K562 (cell line): Measurements from ENCODE around the gene IMPA2. TPM values are rescaled to one million over a fixed set of nuclear protein-coding genes. Genes with fewer than 3 reads are reported as not detected.

Experiments
- ARID1B ChIP-seq: fragments of 450-650 bp; IDR thresholded peaks from 2 replicates; pipeline ENCODE4 v1.6.1; 2016; ENCODE audit warnings: antibody characterized with exemption, mild to moderate bottlenecking, inconsistent platforms
- CBFA2T3 ChIP-seq: fragments of 450-650 bp; IDR thresholded peaks from 2 replicates; pipeline ENCODE4 v1.6.1; 2017
- COPS2 ChIP-seq: fragments of 450-650 bp; conservative IDR thresholded peaks from 2 replicates; pipeline ENCODE4 v1.6.1; 2016; ENCODE audit warnings: mild to moderate bottlenecking, moderate library complexity
- HMG20A ChIP-seq: fragments of 450-650 bp; formaldehyde crosslinking; conservative IDR thresholded peaks from 2 replicates; pipeline ENCODE4 v1.4.0; 2020; ENCODE audit warnings: mild to moderate bottlenecking, mixed read lengths
- KDM2B ChIP-seq: fragments of 250-450 bp; sonication (Bioruptor Pico); IDR thresholded peaks from 2 replicates; pipeline ENCODE4 v1.8.0; 2021; ENCODE audit warnings: mild to moderate bottlenecking, moderate library complexity
- MAZ ChIP-seq, 2 experiments: fragments of 450-650 bp in 1 of 2; sonication (generic) in 1 of 2; formaldehyde crosslinking; IDR thresholded peaks in 1 of 2; conservative IDR thresholded peaks in 1 of 2; 2 replicates each; pipeline versions ENCODE4 v1.4.0 to v1.5.0; 2020; ENCODE audit warnings: mild to moderate bottlenecking in 1 of 2, missing genetic modification reagents in 1 of 2
- RB1 ChIP-seq: fragments of 450-650 bp; IDR thresholded peaks from 2 replicates; pipeline ENCODE4 v1.6.1; 2017; ENCODE audit warnings: low read depth, mild to moderate bottlenecking
- SAP30 ChIP-seq: fragments of 200-600 bp; sonication (generic); IDR thresholded peaks from 2 replicates; pipeline ENCODE4 v1.6.1; 2012; ENCODE audit warnings: borderline replicate concordance, low read depth, mild to moderate bottlenecking, moderate library complexity, low read length, control low read depth, inconsistent platforms; ENCODE audit not compliant: insufficient read depth, poor library complexity, severe bottlenecking
- SIRT6 ChIP-seq: IDR thresholded peaks from one replicate; pipeline ENCODE4 v1.6.1; 2012; ENCODE audit warnings: low read depth, mild to moderate bottlenecking, control low read depth, inconsistent platforms, low read length, moderate library complexity
- SNRNP70 ChIP-seq: fragments of 200-400 bp; formaldehyde crosslinking; optimal IDR thresholded peaks from 2 replicates; pipeline ENCODE3; 2017; ENCODE audit warnings: low read depth, low read length
- SREBF1 ChIP-seq: fragments of 150-350 bp; IDR thresholded peaks from 2 replicates; pipeline ENCODE4 v1.6.1; 2014; ENCODE audit warnings: antibody characterized with exemption, low read depth, low read length, borderline replicate concordance
- TCF3 ChIP-seq: sonication (generic); formaldehyde crosslinking; IDR thresholded peaks from 2 replicates; pipeline ENCODE4 v1.4.0; 2020; ENCODE audit warnings: mild to moderate bottlenecking, missing genetic modification reagents
- TOE1 ChIP-seq, 2 experiments: fragments of 450-650 bp in 1 of 2; sonication (generic) in 1 of 2; formaldehyde crosslinking in 1 of 2; IDR thresholded peaks; 2 replicates each; pipeline versions ENCODE4 v1.7.1 to v1.8.0; 2016 to 2022; ENCODE audit warnings: borderline replicate concordance in 2 of 2, mild to moderate bottlenecking in 2 of 2, antibody characterized with exemption in 1 of 2, inconsistent platforms in 1 of 2, low read depth in 1 of 2, missing genetic modification reagents in 1 of 2, moderate library complexity in 1 of 2
- YY1 ChIP-seq, 3 experiments: IDR thresholded peaks; 2 replicates each; pipeline ENCODE4 v1.6.1; 2011; ENCODE audit warnings: low read length in 2 of 3, mild to moderate bottlenecking in 2 of 3, moderate library complexity in 2 of 3, borderline replicate concordance in 1 of 3, control low read depth in 1 of 3, low read depth in 1 of 3; ENCODE audit not compliant: insufficient read depth in 3 of 3, insufficient replicate concordance in 2 of 3, control insufficient read depth in 1 of 3, insufficient read length in 1 of 3; ENCODE audit errors: extremely low read depth in 1 of 3
- polyA plus RNA-seq, 8 experiments: library from polyadenylated mRNA; depleted of rRNA in 4 of 8; stranded (reverse) in 5 of 8; unstranded in 3 of 8; fragments of >200 nt; fragmentation: Nextera tagmentation in 2 of 8; fragmentation: Illumina TruSeq in 1 of 8; extraction: Ambion mirVana in 2 of 8; extraction: Trizol in 1 of 8; gene quantifications; 2 replicates each; pipeline versions ENCODE4 v1.2.1 to v1.2.3, GENCODE V29; 2011 to 2014; ENCODE audit warnings: inconsistent platforms in 1 of 8, missing spikeins in 1 of 8
- total RNA-seq, 7 experiments: library from RNA; depleted of rRNA in 6 of 7; stranded (reverse); fragments of >200 nt in 6 of 7; fragmentation: Illumina TruSeq in 2 of 7; extraction: Trizol in 2 of 7; gene quantifications; 2 replicates each; pipeline versions ENCODE4 v1.2.1 to v1.2.3, GENCODE V29; 2011 to 2021; ENCODE audit warnings: low replicate concordance in 1 of 7
- TF ChIP-seq, protein P1 (sequence below): fragments of 250-450 bp; sonication (Bioruptor Pico); IDR thresholded peaks from 2 replicates; pipeline ENCODE4 v1.4.0; 2020; ENCODE audit warnings: mild to moderate bottlenecking
- TF ChIP-seq, protein P2 (sequence below): sonication (generic); formaldehyde crosslinking; IDR thresholded peaks from 2 replicates; pipeline ENCODE4 v1.8.1; 2022; ENCODE audit warnings: missing genetic modification reagents
- TF ChIP-seq, protein P3 (sequence below): sonication (generic); formaldehyde crosslinking; IDR thresholded peaks from 2 replicates; pipeline ENCODE4 v1.4.0; 2020; ENCODE audit warnings: mild to moderate bottlenecking, missing genetic modification reagents
- TF ChIP-seq, protein P4 (sequence below), 3 experiments: fragments of 200-800 bp in 1 of 3; sonication (Bioruptor generic) in 1 of 3; sonication (generic) in 1 of 3; formaldehyde crosslinking in 1 of 3; IDR thresholded peaks; 2 replicates each; pipeline versions ENCODE4 v1.6.1 to v1.8.0; 2016 to 2022; ENCODE audit warnings: mild to moderate bottlenecking in 2 of 3, missing compliant biosample characterization in 2 of 3, missing genetic modification characterization in 2 of 3, missing genetic modification reagents in 1 of 3

Gene IMPA2
- total and polyA plus RNA-seq, 9 of the 15 experiments (the other 6 are each of a cell fraction or from before 2014, with no cell fraction given) = 0.62 to 11.3 (median 5.7) TPM

DNA sequence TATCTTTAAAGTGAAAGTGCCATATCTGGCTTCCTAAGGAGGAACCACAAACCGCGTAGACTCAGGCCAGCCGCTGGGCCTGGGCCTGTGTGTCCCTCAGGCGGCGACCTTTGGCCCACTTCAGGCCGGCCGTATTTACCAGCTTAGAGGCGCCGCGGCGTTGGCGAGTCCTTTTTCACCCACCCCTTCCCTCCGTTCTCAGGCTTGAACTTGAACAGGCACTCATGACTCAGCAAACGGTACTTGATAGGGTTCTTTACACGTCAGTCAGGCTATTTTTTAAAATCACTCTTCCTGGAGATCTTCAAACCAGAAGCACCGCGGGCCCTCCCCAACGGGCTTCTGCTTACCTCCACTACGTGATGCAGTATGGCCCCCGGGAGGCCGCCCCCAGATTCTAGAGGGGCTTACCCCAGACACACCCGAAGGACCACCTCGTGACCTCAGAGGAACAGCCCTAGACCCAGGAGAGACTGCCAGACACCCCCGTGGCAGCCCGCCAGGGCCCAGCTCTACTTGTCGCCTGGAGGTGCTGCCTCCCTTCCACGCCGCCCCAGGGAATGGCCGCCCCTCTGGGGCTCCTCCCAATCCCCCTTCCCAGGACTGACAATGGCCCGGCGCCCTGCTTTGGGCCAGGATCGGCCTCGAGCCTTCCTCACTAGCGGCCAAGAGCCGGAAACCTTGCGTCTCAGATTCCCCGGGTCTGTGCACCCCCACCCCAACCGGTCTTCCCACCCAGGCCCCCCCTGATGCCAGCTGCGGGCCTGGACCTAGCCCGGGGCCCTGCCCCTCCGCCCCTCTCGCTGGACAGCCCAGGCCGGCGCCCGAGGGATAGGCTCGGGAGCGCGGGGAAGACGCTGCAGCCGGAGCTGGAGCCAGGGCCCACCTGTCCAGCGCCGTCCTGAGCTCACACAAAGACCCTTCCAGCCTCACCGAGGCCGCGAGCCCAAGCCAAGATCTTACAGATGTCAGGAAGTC lies 33.8 kb upstream of the IMPA2 start (continued):
- TF ChIP-seq TOE1 (IDR thresholded peaks at IDR 0.05; ENCODE audit: borderline replicate concordance) (peak; percentile 89), TOE1 (CRISPR knock-in tag; IDR thresholded peaks at IDR 0.05; ENCODE audit: borderline replicate concordance, low read depth) (no peak), TCF3 (CRISPR knock-in tag) (peak; percentile 74), SREBF1 (no peak), RB1 (peak; percentile 78), SNRNP70 (no peak), ARID1B (peak; percentile 79), CBFA2T3 (peak; percentile 85), HMG20A (CRISPR knock-in tag) (no peak), COPS2 (no peak), YY1 (IDR thresholded peaks at IDR 0.05; ENCODE audit: borderline replicate concordance in 1 of 3, control insufficient read depth in 1 of 3, extremely low read depth in 1 of 3, insufficient read depth in 3 of 3, insufficient read length in 1 of 3, insufficient replicate concordance in 2 of 3, low read depth in 1 of 3, low read length in 2 of 3) (peak; percentile 29 to 92 (median 64)), SIRT6 (no peak), MAZ (CRISPR knock-in tag; conservative IDR thresholded peaks at IDR 0.05 in 1 of 2, IDR thresholded peaks at IDR 0.05 in 1 of 2) (peak; percentile 51 to 91; a peak in 3 of 4 replicates), SAP30 (peak; percentile 53), KDM2B (CRISPR knock-in tag) (no peak)
- TF ChIP-seq, protein P1, sequence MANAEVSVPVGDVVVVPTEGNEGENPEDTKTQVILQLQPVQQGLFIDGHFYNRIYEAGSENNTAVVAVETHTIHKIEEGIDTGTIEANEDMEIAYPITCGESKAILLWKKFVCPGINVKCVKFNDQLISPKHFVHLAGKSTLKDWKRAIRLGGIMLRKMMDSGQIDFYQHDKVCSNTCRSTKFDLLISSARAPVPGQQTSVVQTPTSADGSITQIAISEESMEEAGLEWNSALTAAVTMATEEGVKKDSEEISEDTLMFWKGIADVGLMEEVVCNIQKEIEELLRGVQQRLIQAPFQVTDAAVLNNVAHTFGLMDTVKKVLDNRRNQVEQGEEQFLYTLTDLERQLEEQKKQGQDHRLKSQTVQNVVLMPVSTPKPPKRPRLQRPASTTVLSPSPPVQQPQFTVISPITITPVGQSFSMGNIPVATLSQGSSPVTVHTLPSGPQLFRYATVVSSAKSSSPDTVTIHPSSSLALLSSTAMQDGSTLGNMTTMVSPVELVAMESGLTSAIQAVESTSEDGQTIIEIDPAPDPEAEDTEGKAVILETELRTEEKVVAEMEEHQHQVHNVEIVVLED (CRISPR knock-in tag) = no peak
- TF ChIP-seq, protein P2, sequence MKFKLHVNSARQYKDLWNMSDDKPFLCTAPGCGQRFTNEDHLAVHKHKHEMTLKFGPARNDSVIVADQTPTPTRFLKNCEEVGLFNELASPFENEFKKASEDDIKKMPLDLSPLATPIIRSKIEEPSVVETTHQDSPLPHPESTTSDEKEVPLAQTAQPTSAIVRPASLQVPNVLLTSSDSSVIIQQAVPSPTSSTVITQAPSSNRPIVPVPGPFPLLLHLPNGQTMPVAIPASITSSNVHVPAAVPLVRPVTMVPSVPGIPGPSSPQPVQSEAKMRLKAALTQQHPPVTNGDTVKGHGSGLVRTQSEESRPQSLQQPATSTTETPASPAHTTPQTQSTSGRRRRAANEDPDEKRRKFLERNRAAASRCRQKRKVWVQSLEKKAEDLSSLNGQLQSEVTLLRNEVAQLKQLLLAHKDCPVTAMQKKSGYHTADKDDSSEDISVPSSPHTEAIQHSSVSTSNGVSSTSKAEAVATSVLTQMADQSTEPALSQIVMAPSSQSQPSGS (CRISPR knock-in tag) = no peak
- TF ChIP-seq, protein P3, sequence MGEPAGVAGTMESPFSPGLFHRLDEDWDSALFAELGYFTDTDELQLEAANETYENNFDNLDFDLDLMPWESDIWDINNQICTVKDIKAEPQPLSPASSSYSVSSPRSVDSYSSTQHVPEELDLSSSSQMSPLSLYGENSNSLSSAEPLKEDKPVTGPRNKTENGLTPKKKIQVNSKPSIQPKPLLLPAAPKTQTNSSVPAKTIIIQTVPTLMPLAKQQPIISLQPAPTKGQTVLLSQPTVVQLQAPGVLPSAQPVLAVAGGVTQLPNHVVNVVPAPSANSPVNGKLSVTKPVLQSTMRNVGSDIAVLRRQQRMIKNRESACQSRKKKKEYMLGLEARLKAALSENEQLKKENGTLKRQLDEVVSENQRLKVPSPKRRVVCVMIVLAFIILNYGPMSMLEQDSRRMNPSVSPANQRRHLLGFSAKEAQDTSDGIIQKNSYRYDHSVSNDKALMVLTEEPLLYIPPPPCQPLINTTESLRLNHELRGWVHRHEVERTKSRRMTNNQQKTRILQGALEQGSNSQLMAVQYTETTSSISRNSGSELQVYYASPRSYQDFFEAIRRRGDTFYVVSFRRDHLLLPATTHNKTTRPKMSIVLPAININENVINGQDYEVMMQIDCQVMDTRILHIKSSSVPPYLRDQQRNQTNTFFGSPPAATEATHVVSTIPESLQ (CRISPR knock-in tag) = 0 out of 2 replicates have a peak, but pooled peaks have one; percentile 48
- TF ChIP-seq, protein P4, sequence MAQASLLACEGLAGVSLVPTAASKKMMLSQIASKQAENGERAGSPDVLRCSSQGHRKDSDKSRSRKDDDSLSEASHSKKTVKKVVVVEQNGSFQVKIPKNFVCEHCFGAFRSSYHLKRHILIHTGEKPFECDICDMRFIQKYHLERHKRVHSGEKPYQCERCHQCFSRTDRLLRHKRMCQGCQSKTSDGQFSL (CRISPR knock-in tag; IDR thresholded peaks at IDR 0.05) = 0 out of 2 replicates have a peak, but pooled peaks have one; percentile 21
- TF ChIP-seq, protein P4 (tag; IDR thresholded peaks at IDR 0.05) = peak in 1 of 2 experiments; percentile 73; a peak in 1 of 4 replicates
